Smooth muscle cell (in vitro differentiated cells): ENCODE data around the gene PDIA5. TPM values are rescaled to one million over a fixed set of nuclear protein-coding genes. Genes with fewer than 3 reads are reported as not detected.

Experiments used
- DNase-seq: peaks from one replicate; lab custom pipeline; 2025; ENCODE audit not compliant: unreplicated experiment; lab: John Stamatoyannopoulos, UW
- H2AFZ ChIP-seq: fragments of 200-600 bp; sonication (generic); 2 replicates; pipeline ENCODE4 v1.6.0; 2016; ENCODE audit warnings: antibody characterized with exemption, low read depth, mild to moderate bottlenecking
- H3F3A ChIP-seq: fragments of 200-600 bp; sonication (generic); 2 replicates; pipeline ENCODE4 v1.6.0; 2017; ENCODE audit warnings: antibody characterized with exemption, low read depth
- H3K27ac ChIP-seq: fragments of 200-600 bp; sonication (generic); 2 replicates; pipeline ENCODE4 v1.5.1; 2016; ENCODE audit warnings: low read depth, mild to moderate bottlenecking
- H3K27me3 ChIP-seq: fragments of 200-600 bp; sonication (generic); 2 replicates; pipeline ENCODE4 v1.6.1; 2016; ENCODE audit warnings: low read depth, mild to moderate bottlenecking
- H3K36me3 ChIP-seq: fragments of 200-600 bp; sonication (generic); 2 replicates; pipeline ENCODE4 v1.5.1; 2016; ENCODE audit warnings: low read depth
- H3K4me1 ChIP-seq: fragments of 200-600 bp; sonication (generic); 2 replicates; pipeline ENCODE4 v1.5.1; 2016; ENCODE audit warnings: low read depth
- H3K4me2 ChIP-seq: fragments of 200-600 bp; sonication (generic); 2 replicates; pipeline ENCODE4 v1.6.0; 2016; ENCODE audit warnings: mild to moderate bottlenecking
- H3K4me3 ChIP-seq: fragments of 200-600 bp; sonication (generic); 2 replicates; pipeline ENCODE4 v1.5.1; 2016; ENCODE audit warnings: mild to moderate bottlenecking
- H3K79me2 ChIP-seq: fragments of 200-600 bp; sonication (generic); 2 replicates; pipeline ENCODE4 v1.6.0; 2016; ENCODE audit warnings: low read depth, mild to moderate bottlenecking
- H3K9ac ChIP-seq: fragments of 200-600 bp; sonication (generic); 2 replicates; pipeline ENCODE4 v1.6.0; 2016; ENCODE audit warnings: low read depth
- H3K9me3 ChIP-seq: fragments of 200-600 bp; sonication (generic); replicated peaks from 2 replicates; pipeline ENCODE4 v1.5.1; 2016; ENCODE audit warnings: low read depth
- H4K20me1 ChIP-seq: fragments of 200-600 bp; sonication (generic); 2 replicates; pipeline ENCODE4 v1.6.0; 2016; ENCODE audit warnings: low read depth
- WGBS: methylation state at CpG from one replicate; pipeline ENCODE4 v1.1.7; 2016; ENCODE audit warnings: low lambda C conversion rate; 5-methylcytosine and 5-hydroxymethylcytosine counted together
- polyA plus RNA-seq: library from polyadenylated mRNA; unstranded; fragments of >200 nt; fragmentation: Nextera tagmentation; extraction: Ambion mirVana; gene quantifications from 2 replicates; pipeline ENCODE4 v1.2.1, GENCODE V29; 2016
- total RNA-seq: library from RNA; depleted of rRNA; stranded (reverse); fragments of >200 nt; gene quantifications from 2 replicates; pipeline ENCODE4 v1.2.3, GENCODE V29; 2014
- TF ChIP-seq, protein P1 (sequence below): fragments of 200-600 bp; sonication (generic); IDR thresholded peaks from 2 replicates; pipeline ENCODE4 v1.5.1; 2017; ENCODE audit warnings: borderline replicate concordance, mild to moderate bottlenecking, antibody characterized with exemption; ENCODE audit not compliant: insufficient read depth, poor library complexity, severe bottlenecking

The PDIA5 gene
- total and polyA plus RNA-seq, 2 experiments from 2014 or later, result 65.4 to 102 TPM

DNA sequence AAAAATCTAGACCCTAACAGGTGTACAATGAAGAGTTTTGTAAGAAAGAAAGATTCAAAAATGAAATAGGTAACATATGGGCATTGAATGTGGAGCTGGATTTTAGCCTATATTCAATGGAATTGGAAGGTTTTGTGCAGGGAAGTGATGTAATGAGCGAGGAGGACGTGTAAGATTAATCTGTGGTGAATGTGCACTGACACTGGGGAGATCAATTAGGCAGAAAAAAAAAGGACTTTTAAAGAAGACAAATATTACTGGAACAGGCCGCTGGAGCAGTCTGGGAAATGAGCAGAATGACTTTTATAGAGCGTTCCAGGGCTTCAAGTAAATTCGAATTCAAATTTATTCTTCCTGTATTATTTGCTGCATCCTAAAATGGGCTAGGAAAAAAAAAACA lies 55.2 kb downstream of the PDIA5 start:
- H3K4me3 ChIP-seq, result no peak overlapping the region
- peaks cover 74% of the 10 kb centered on the region for H4K20me1 ChIP-seq
- peaks cover 10% of the 10 kb centered on the region for H3K4me1 ChIP-seq
- WGBS, result 78% methylated on average over 5 of the region's 5 CpGs
- no peaks in the 10 kb centered on the region for H3K9me3 ChIP-seq
- no peaks in the 10 kb centered on the region for H3K27me3 ChIP-seq
- no peak overlapping the region for H3K4me2 ChIP-seq
- TF ChIP-seq, protein P1, sequence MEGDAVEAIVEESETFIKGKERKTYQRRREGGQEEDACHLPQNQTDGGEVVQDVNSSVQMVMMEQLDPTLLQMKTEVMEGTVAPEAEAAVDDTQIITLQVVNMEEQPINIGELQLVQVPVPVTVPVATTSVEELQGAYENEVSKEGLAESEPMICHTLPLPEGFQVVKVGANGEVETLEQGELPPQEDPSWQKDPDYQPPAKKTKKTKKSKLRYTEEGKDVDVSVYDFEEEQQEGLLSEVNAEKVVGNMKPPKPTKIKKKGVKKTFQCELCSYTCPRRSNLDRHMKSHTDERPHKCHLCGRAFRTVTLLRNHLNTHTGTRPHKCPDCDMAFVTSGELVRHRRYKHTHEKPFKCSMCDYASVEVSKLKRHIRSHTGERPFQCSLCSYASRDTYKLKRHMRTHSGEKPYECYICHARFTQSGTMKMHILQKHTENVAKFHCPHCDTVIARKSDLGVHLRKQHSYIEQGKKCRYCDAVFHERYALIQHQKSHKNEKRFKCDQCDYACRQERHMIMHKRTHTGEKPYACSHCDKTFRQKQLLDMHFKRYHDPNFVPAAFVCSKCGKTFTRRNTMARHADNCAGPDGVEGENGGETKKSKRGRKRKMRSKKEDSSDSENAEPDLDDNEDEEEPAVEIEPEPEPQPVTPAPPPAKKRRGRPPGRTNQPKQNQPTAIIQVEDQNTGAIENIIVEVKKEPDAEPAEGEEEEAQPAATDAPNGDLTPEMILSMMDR, result no peak
- H3K79me2 ChIP-seq, result no peaks in the 10 kb centered on the region
- H3K27ac ChIP-seq, result peak overlapping the region; percentile 16
- H3K9ac ChIP-seq, result no peak overlapping the region
- no peak for DNase-seq
- peaks cover 7% of the 10 kb centered on the region for H3K36me3 ChIP-seq
- no peak overlapping the region for H2AFZ ChIP-seq
- H3F3A ChIP-seq, result peaks cover 8% of the 10 kb centered on the region

DNA sequence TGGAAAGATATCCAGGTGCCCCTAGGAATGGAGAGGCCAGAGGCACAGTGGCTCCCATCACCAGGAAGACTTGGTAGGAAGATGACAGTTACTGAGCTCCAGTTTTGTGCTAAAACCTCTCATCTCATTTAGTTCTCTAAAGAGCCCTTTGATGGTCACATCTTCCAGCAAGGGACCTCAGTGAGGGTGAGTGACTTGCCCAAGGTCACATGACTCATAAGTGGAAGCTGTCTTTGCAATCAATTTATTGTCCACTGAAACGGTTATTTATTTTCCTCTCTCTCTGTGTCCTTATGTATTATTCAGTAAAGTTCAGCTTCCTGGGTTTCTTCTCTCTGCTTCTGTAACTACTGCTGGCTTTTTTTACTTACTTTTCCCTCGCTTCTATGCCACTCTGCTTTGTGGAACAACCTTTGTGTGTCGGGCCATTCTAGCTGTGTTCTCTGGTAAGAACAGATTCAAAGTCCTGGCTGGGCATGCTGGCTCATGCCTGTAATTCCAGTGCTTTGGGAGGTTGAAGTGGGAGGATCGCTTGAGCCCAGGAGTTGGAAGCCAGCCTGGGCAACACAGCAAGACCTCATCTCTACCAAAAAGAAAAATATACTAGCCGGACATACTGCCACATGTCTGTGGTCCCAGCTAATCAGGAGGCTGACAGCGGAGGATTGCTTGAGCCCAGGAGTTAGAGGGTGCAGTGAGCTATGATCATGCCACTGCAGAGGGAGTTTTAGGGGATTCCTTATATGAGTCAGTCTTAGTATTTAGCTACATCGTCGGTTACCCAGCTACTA lies 55.9 kb downstream of the PDIA5 start:
- Histone ChIP-seq H3K9ac (no peak overlapping the region), H2AFZ (no peak overlapping the region), H3K9me3 (no peaks in the 10 kb centered on the region), H3K4me2 (no peak overlapping the region), H3K4me3 (no peak overlapping the region), H3K27ac (peak overlapping the region; percentile 16), H3K36me3 (peaks cover 11% of the 10 kb centered on the region), H3K4me1 (peaks cover 10% of the 10 kb centered on the region), H4K20me1 (peaks cover 78% of the 10 kb centered on the region), H3K79me2 (no peaks in the 10 kb centered on the region), H3F3A (peaks cover 8% of the 10 kb centered on the region), H3K27me3 (no peaks in the 10 kb centered on the region)
- 71% methylated on average over 8 of the region's 8 CpGs for WGBS
- TF ChIP-seq, protein P1, result no peak
- no peak for DNase-seq

DNA sequence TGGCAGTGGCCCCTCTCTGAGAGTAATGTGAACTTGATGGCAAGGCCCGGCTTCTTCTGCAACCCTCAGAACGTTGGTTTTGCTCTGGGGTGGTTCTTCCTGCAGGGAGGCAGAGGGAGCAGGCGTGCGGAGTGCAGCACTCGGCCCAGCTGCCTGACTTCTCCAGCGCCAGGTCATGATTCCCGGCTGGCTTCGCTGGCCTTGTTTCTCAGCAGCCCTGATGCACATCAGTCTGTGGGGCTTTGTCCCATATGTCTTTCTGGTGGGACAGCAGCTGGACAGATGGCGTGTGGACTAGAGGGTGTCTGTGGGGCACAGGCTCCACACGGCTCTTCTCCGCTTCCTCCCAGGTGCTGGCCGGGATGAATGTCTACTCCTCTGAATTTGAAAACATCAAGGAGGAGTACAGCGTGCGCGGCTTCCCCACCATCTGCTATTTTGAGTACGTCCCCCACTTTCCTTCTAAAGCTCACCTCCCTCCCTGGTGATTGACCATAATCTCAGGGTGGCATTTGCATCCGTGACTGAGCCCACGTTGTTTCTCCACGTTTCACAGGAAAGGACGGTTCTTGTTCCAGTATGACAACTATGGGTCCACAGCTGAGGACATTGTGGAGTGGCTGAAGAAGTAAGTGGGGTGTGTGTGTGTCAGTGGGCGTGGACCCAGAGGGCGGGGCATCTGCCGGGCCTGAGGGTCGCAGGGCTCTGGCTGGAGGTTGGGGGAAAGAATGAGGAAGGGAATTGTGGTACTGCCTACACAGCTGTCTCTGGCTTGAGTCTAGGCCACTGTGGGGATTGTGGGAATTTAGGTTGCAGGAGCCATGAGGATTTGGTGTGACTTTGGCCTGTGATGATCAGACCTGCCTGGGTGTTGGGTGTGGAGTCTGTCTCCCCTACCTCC lies 57.1 kb downstream of the PDIA5 start:
- Histone ChIP-seq H3K79me2 (no peaks in the 10 kb centered on the region), H3K4me3 (no peak overlapping the region), H3K27ac (no peak overlapping the region), H3F3A (peaks cover 8% of the 10 kb centered on the region), H4K20me1 (peaks cover 70% of the 10 kb centered on the region), H3K4me2 (no peak overlapping the region), H3K4me1 (peaks cover 10% of the 10 kb centered on the region), H2AFZ (no peak overlapping the region), H3K9me3 (no peaks in the 10 kb centered on the region), H3K36me3 (peaks cover 4% of the 10 kb centered on the region), H3K27me3 (no peaks in the 10 kb centered on the region), H3K9ac (no peak overlapping the region)
- WGBS, result 87% methylated on average over 24 of the region's 24 CpGs
- no peak for DNase-seq
- TF ChIP-seq, protein P1, result no peak
